ENCODE measurements around the gene HDAC4. TPM values are rescaled to one million over a fixed set of nuclear protein-coding genes. Genes with fewer than 3 reads are reported as not detected.

Gene HDAC4
- total RNA-seq, 1 experiment from 2014 or later = 44.4 TPM

DNA sequence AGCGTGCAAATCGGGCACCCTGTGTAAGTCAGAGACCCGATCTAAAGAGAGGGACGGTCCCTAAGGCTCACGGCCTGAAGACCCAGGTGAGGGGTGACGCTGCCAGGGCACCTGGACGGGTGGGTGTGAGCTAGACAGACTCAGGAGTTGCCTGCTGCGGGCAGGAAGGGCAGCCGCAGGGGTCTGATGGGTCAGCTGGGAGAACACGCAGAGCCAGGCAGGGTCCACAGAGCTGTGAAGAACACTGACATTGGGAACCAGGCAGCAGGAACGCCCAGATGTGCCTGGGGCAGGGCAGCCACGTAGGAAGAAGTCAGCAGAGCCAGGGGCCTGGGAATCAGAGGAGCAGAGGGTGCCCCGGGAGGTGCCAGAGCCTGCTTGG, 25.9 kb downstream of the HDAC4 start (continued):
- TF ChIP-seq ATF3 (CRISPR knock-in tag; conservative IDR thresholded peaks at IDR 0.05) = no peak
- TF ChIP-seq MXD4 (CRISPR knock-in tag; IDR thresholded peaks at IDR 0.05; ENCODE audit: borderline replicate concordance) = no peak
- no peak for TF ChIP-seq CREB1 (CRISPR knock-in tag; IDR thresholded peaks at IDR 0.05)
- no peak for TF ChIP-seq TEAD4 (CRISPR knock-in tag; IDR thresholded peaks at IDR 0.05)
- TF ChIP-seq MYBL2 (CRISPR knock-in tag; IDR thresholded peaks at IDR 0.05) = no peak

GRCh38 chr2:239372835-239373234, 28.0 kb downstream of the HDAC4 start:
- Mint-ChIP-seq H3K27me3 (ENCODE audit: low read depth) (no peaks in the 10 kb centered on the region), H3K4me1 (no peaks in the 10 kb centered on the region), H3K27ac (no peak overlapping the region), H3K36me3 (peaks cover 4% of the 10 kb centered on the region; the same call in 1 of the 2 replicates), H3K9me3 (no peaks in the 10 kb centered on the region), H3K4me3 (no peak overlapping the region)
- TF ChIP-seq CBFB (CRISPR knock-in tag; IDR thresholded peaks at IDR 0.05; ENCODE audit: low read depth) = no peak
- TF ChIP-seq E2F4 (CRISPR knock-in tag; IDR thresholded peaks at IDR 0.05; ENCODE audit: borderline replicate concordance, low read depth) = no peak
- TF ChIP-seq, protein P1, sequence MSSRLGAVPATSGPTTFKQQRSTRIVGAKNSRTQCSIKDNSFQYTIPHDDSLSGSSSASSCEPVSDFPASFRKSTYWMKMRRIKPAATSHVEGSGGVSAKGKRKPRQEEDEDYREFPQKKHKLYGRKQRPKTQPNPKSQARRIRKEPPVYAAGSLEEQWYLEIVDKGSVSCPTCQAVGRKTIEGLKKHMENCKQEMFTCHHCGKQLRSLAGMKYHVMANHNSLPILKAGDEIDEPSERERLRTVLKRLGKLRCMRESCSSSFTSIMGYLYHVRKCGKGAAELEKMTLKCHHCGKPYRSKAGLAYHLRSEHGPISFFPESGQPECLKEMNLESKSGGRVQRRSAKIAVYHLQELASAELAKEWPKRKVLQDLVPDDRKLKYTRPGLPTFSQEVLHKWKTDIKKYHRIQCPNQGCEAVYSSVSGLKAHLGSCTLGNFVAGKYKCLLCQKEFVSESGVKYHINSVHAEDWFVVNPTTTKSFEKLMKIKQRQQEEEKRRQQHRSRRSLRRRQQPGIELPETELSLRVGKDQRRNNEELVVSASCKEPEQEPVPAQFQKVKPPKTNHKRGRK (CRISPR knock-in tag; IDR thresholded peaks at IDR 0.05; ENCODE audit: borderline replicate concordance) = no peak
- TF ChIP-seq ZNF671 (CRISPR knock-in tag; IDR thresholded peaks at IDR 0.05) = no peak
- no peak for TF ChIP-seq GABPB1 (CRISPR knock-in tag; IDR thresholded peaks at IDR 0.05)
- TF ChIP-seq FOXP1 (CRISPR knock-in tag; IDR thresholded peaks at IDR 0.05; ENCODE audit: borderline replicate concordance) = no peak
- TF ChIP-seq ZNF138 (CRISPR knock-in tag; conservative IDR thresholded peaks at IDR 0.05) = no peak
- no peak for TF ChIP-seq E2F5 (CRISPR knock-in tag; IDR thresholded peaks at IDR 0.05)
- no peak for TF ChIP-seq CREB1 (CRISPR knock-in tag; IDR thresholded peaks at IDR 0.05)
- TF ChIP-seq, protein P2, sequence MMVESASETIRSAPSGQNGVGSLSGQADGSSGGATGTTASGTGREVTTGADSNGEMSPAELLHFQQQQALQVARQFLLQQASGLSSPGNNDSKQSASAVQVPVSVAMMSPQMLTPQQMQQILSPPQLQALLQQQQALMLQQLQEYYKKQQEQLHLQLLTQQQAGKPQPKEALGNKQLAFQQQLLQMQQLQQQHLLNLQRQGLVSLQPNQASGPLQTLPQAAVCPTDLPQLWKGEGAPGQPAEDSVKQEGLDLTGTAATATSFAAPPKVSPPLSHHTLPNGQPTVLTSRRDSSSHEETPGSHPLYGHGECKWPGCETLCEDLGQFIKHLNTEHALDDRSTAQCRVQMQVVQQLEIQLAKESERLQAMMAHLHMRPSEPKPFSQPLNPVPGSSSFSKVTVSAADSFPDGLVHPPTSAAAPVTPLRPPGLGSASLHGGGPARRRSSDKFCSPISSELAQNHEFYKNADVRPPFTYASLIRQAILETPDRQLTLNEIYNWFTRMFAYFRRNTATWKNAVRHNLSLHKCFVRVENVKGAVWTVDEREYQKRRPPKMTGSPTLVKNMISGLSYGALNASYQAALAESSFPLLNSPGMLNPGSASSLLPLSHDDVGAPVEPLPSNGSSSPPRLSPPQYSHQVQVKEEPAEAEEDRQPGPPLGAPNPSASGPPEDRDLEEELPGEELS (CRISPR knock-in tag; IDR thresholded peaks at IDR 0.05) = no peak
- no peak for TF ChIP-seq USF1 (CRISPR knock-in tag; IDR thresholded peaks at IDR 0.05)
- TF ChIP-seq ZNF232 (CRISPR knock-in tag; IDR thresholded peaks at IDR 0.05) = no peak
- TF ChIP-seq ZNF423 (CRISPR knock-in tag; IDR thresholded peaks at IDR 0.05) = no peak
- no peak for TF ChIP-seq HMGA2 (CRISPR knock-in tag; IDR thresholded peaks at IDR 0.05)
- no peak for TF ChIP-seq ZMAT4 (CRISPR knock-in tag; IDR thresholded peaks at IDR 0.05)
- TF ChIP-seq MYBL2 (CRISPR knock-in tag; IDR thresholded peaks at IDR 0.05) = no peak
- CTCF ChIA-PET = no interaction called here
- ATAC-seq = no peak
- POLR2A ChIA-PET = no interaction called here
- DNase-seq (ENCODE audit: low spot score) = no peak

All from WTC11 (cell line).